H1 (cell line): Measurements from ENCODE around the gene ELP5. TPM values are rescaled to one million over a fixed set of nuclear protein-coding genes. Genes with fewer than 3 reads are reported as not detected.

Source experiments
- CTCF ChIA-PET: fragments of 300-600 bp; sonication (Branson Sonifier 250); formaldehyde crosslinking; loops from one replicate; lab custom pipeline; 2021; ENCODE audit not compliant: partially characterized antibody; lab: Charles Lee
- POLR2A ChIA-PET: fragments of 300-600 bp; sonication (Branson Sonifier 250); formaldehyde crosslinking; loops from one replicate; lab custom pipeline; 2021; ENCODE audit warnings: inconsistent platforms; ENCODE audit not compliant: partially characterized antibody; lab: Charles Lee
- DNase-seq, 2 experiments: peaks; one replicate each; pipeline versions ENCODE4 v3.0.0 to v3.0.0-alpha.2; 2010 to 2022; ENCODE audit warnings: low spot score in 2 of 2, low read depth in 1 of 2, mixed read lengths in 1 of 2
- FAIRE-seq: peaks from 2 replicates; lab custom pipeline; 2011; peaks lifted over from hg19 to GRCh38; lab: Jason Lieb, UNC
- H2AFZ ChIP-seq: 2 replicates; pipeline ENCODE4 v1.8.1; 2012; ENCODE audit warnings: low read length, inconsistent platforms
- H2AK5ac ChIP-seq: 2 replicates; pipeline ENCODE4 v1.6.1; 2013; ENCODE audit warnings: low read depth, low read length
- H2BK120ac ChIP-seq: replicated peaks from 2 replicates; pipeline ENCODE3; 2013; ENCODE audit warnings: low read depth, low read length, inconsistent platforms
- H2BK12ac ChIP-seq: 2 replicates; pipeline ENCODE4 v1.6.1; 2013; ENCODE audit warnings: low read depth, low read length
- H2BK15ac ChIP-seq: 2 replicates; pipeline ENCODE4 v1.6.1; 2013; ENCODE audit warnings: low read length
- H2BK20ac ChIP-seq: 2 replicates; pipeline ENCODE4 v1.6.1; 2013; ENCODE audit warnings: low read length
- H2BK5ac ChIP-seq: 2 replicates; pipeline ENCODE4 v1.6.1; 2013; ENCODE audit warnings: low read depth, low read length
- H3K14ac ChIP-seq: 2 replicates; pipeline ENCODE4 v1.6.1; 2013; ENCODE audit warnings: inconsistent platforms; ENCODE audit not compliant: insufficient read length
- H3K18ac ChIP-seq: 2 replicates; pipeline ENCODE4 v1.6.1; 2013; ENCODE audit warnings: low read length; ENCODE audit errors: extremely low read depth
- H3K23ac ChIP-seq: 2 replicates; pipeline ENCODE4 v1.6.1; 2013; ENCODE audit warnings: inconsistent platforms; ENCODE audit not compliant: insufficient read length
- H3K23me2 ChIP-seq: 2 replicates; pipeline ENCODE4 v1.6.1; 2013; ENCODE audit warnings: low read depth, low read length
- H3K27ac ChIP-seq: 2 replicates; pipeline ENCODE4 v1.6.1; 2011; ENCODE audit warnings: low read depth, low read length, inconsistent platforms
- H3K27me3 ChIP-seq, 4 experiments: replicated peaks in 1 of 4; 1 replicate in 1 of 4; 2 replicates in 3 of 4; pipeline versions ENCODE4 v1.6.1 to v1.8.1; 2011 to 2013; ENCODE audit warnings: low read length in 3 of 4, mild to moderate bottlenecking in 3 of 4, inconsistent platforms in 2 of 4, mixed read lengths in 2 of 4, moderate library complexity in 1 of 4; ENCODE audit not compliant: control insufficient read depth in 3 of 4, insufficient read depth in 3 of 4; ENCODE audit errors: extremely low read depth in 1 of 4
- H3K36me3 ChIP-seq, 4 experiments: 2 replicates each; pipeline versions ENCODE4 v1.6.1 to v1.8.1; 2011 to 2013; ENCODE audit warnings: mild to moderate bottlenecking in 4 of 4, low read length in 3 of 4, moderate library complexity in 2 of 4, control low read depth in 1 of 4, inconsistent platforms in 1 of 4; ENCODE audit not compliant: insufficient read depth in 4 of 4, control insufficient read depth in 2 of 4
- H3K4ac ChIP-seq: replicated peaks from 2 replicates; pipeline ENCODE3; 2013; ENCODE audit warnings: low read length, low read depth, mixed read lengths, inconsistent platforms; ENCODE audit not compliant: insufficient read length
- H3K4me1 ChIP-seq, 4 experiments: replicated peaks in 1 of 4; 1 replicate in 1 of 4; 2 replicates in 3 of 4; pipeline versions ENCODE4 v1.6.1 to v1.8.1; 2011 to 2013; ENCODE audit warnings: low read length in 3 of 4, inconsistent platforms in 2 of 4, mixed read lengths in 1 of 4; ENCODE audit not compliant: insufficient read depth in 4 of 4, control insufficient read depth in 3 of 4
- H3K4me2 ChIP-seq, 2 experiments: 2 replicates each; pipeline versions ENCODE4 v1.6.1 to v1.8.1; 2011 to 2013; ENCODE audit warnings: low read depth in 2 of 2, low read length in 2 of 2, control low read depth in 1 of 2, inconsistent platforms in 1 of 2, mild to moderate bottlenecking in 1 of 2; ENCODE audit not compliant: insufficient read depth in 1 of 2
- H3K4me3 ChIP-seq, 4 experiments: fragments of 200-600, 300-600 bp in 1 of 4; sonication (generic), shearing (Covaris generic), sonication (Bioruptor Twin) in 1 of 4; 2 replicates each; pipeline versions ENCODE4 v1.5.1 to v1.8.1; 2011 to 2016; ENCODE audit warnings: low read length in 4 of 4, low read depth in 3 of 4, control low read depth in 2 of 4, inconsistent platforms in 2 of 4, mild to moderate bottlenecking in 2 of 4, mixed read lengths in 1 of 4, moderate library complexity in 1 of 4; ENCODE audit not compliant: insufficient read depth in 2 of 4; ENCODE audit errors: extremely low read depth in 1 of 4
- H3K56ac ChIP-seq: replicated peaks from 2 replicates; pipeline ENCODE3; 2013; ENCODE audit warnings: low read depth, mild to moderate bottlenecking, mixed read lengths, low read length, inconsistent platforms; ENCODE audit not compliant: insufficient read length
- H3K79me1 ChIP-seq: 2 replicates; pipeline ENCODE4 v1.6.1; 2013; ENCODE audit warnings: low read depth, low read length, control low read depth
- H3K79me2 ChIP-seq, 2 experiments: 2 replicates each; pipeline versions ENCODE4 v1.6.1 to v1.8.1; 2012 to 2013; ENCODE audit warnings: low read length in 2 of 2, mild to moderate bottlenecking in 2 of 2, inconsistent platforms in 1 of 2; ENCODE audit not compliant: insufficient read depth in 2 of 2, control insufficient read depth in 1 of 2
- H3K9ac ChIP-seq, 4 experiments: replicated peaks in 1 of 4; 1 replicate in 1 of 4; 2 replicates in 3 of 4; pipeline versions ENCODE4 v1.6.1 to v1.8.1; 2011 to 2013; ENCODE audit warnings: low read depth in 3 of 4, low read length in 3 of 4, control low read depth in 2 of 4, mild to moderate bottlenecking in 2 of 4, moderate library complexity in 2 of 4, inconsistent platforms in 1 of 4; ENCODE audit errors: extremely low read depth in 1 of 4
- H3K9me3 ChIP-seq, 2 experiments: 2 replicates each; pipeline versions ENCODE4 v1.6.1 to v1.8.1; 2012 to 2013; ENCODE audit warnings: mild to moderate bottlenecking in 2 of 2, moderate library complexity in 2 of 2, control low read depth in 1 of 2, inconsistent platforms in 1 of 2, low read depth in 1 of 2, low read length in 1 of 2, mixed read lengths in 1 of 2; ENCODE audit not compliant: insufficient read depth in 2 of 2
- H4K20me1 ChIP-seq, 2 experiments: replicated peaks in 1 of 2; 2 replicates each; pipeline versions ENCODE3 to v1.8.1; 2011 to 2013; ENCODE audit warnings: inconsistent platforms in 2 of 2, low read length in 2 of 2, mild to moderate bottlenecking in 1 of 2; ENCODE audit not compliant: insufficient read depth in 2 of 2, control insufficient read depth in 1 of 2
- H4K5ac ChIP-seq: 2 replicates; pipeline ENCODE4 v1.6.1; 2013; ENCODE audit warnings: low read length, low read depth, mixed read lengths, inconsistent platforms; ENCODE audit not compliant: insufficient read length
- H4K8ac ChIP-seq: 2 replicates; pipeline ENCODE4 v1.8.0; 2013; ENCODE audit warnings: mild to moderate bottlenecking, moderate library complexity, low read length, inconsistent platforms; ENCODE audit not compliant: insufficient read depth; ENCODE audit errors: extremely low read depth
- H4K91ac ChIP-seq: replicated peaks from 2 replicates; pipeline ENCODE3; 2013; ENCODE audit warnings: low read length, mixed read lengths, inconsistent platforms; ENCODE audit not compliant: insufficient read length
- CTBP2 ChIP-seq: IDR thresholded peaks from 2 replicates; pipeline ENCODE4 v1.7.0; 2011; ENCODE audit warnings: borderline replicate concordance, mild to moderate bottlenecking, moderate library complexity, mixed read lengths, low read length; ENCODE audit not compliant: insufficient read depth, insufficient read length
- FOSL1 ChIP-seq: IDR thresholded peaks from 2 replicates; pipeline ENCODE4 v1.6.1; 2011; ENCODE audit warnings: mild to moderate bottlenecking, low read depth, low read length, moderate library complexity; ENCODE audit not compliant: insufficient read depth
- POLR2AphosphoS5 ChIP-seq: IDR thresholded peaks from 2 replicates; pipeline ENCODE4 v1.6.1; 2011; ENCODE audit warnings: low read depth, low read length
- RAD21 ChIP-seq, 2 experiments: IDR thresholded peaks in 1 of 2; conservative IDR thresholded peaks in 1 of 2; 2 replicates each; pipeline ENCODE4 v1.6.1; 2011; ENCODE audit warnings: low read depth in 2 of 2, low read length in 2 of 2, improper control_type of control experiment in 1 of 2, inconsistent platforms in 1 of 2, mild to moderate bottlenecking in 1 of 2, moderate library complexity in 1 of 2
- SIN3A ChIP-seq, 2 experiments: IDR thresholded peaks in 1 of 2; conservative IDR thresholded peaks in 1 of 2; 2 replicates each; pipeline ENCODE4 v1.6.1; 2011 to 2012; ENCODE audit warnings: low read length in 2 of 2, improper control_type of control experiment in 1 of 2, low read depth in 1 of 2, mild to moderate bottlenecking in 1 of 2
- SP2 ChIP-seq: IDR thresholded peaks from 2 replicates; pipeline ENCODE4 v1.6.1; 2012; ENCODE audit warnings: mild to moderate bottlenecking, low read length, inconsistent platforms
- TBP ChIP-seq: IDR thresholded peaks from 2 replicates; pipeline ENCODE4 v1.6.1; 2011; ENCODE audit warnings: low read depth, low read length, improper control_type of control experiment
- WGBS, 2 experiments: shearing (Covaris generic) in 1 of 2; methylation state at CpG; one replicate each; pipeline versions ENCODE4 v1.1.6 to v1.1.7; 2013 to 2015; ENCODE audit warnings: low lambda C conversion rate in 2 of 2, mixed read lengths in 2 of 2, inconsistent platforms in 1 of 2, low coverage in 1 of 2, missing lambda C conversion rate in 1 of 2; ENCODE audit not compliant: insufficient replicate concordance in 2 of 2, insufficient coverage in 1 of 2, insufficient read length in 1 of 2; ENCODE audit errors: extremely low coverage in 1 of 2, missing lambda C conversion rate in 1 of 2; 5-methylcytosine and 5-hydroxymethylcytosine counted together
- polyA plus RNA-seq, 7 experiments: library from polyadenylated mRNA; depleted of rRNA in 3 of 7; stranded (reverse) in 5 of 7; unstranded in 2 of 7; fragments of >200 nt in 5 of 7; fragments of 200-250 nt in 2 of 7; gene quantifications; 1 replicate in 5 of 7; 2 replicates in 1 of 7; 4 replicates in 1 of 7; pipeline versions ENCODE4 v1.2.1 to v1.2.3, GENCODE V29; 2011 to 2013; ENCODE audit warnings: missing spikeins in 2 of 7, mixed read lengths in 2 of 7
- total RNA-seq: library from RNA; stranded (reverse); fragmentation: NEBNext Ultra II Directional; extraction: Animal tissue kit (Norgen Biotek cat#: 25700); gene quantifications from 2 replicates; pipeline ENCODE4 v1.2.1, GENCODE V29; 2021

ELP5 gene
- total and polyA plus RNA-seq, 2 of the 8 experiments (the other 6 are each of a cell fraction or from before 2014, with no cell fraction given): 75.4 to 107 TPM

DNA sequence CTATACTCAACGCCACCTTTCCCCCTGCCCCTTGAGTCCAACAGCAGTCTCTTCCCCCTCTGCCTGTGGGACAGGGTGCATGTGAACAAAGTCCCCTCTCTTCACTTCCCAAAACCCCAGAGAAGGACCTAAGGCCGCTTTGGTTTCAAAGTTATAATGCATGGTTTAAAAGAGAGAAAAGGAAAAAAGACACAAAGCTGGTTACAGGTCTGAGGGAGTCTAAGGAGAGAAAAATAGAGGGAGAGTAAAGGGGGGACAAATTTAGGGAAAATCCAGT is 8.6 kb upstream of the ELP5 start:
- Histone ChIP-seq H2AFZ (no peak overlapping the region), H4K5ac (no peak overlapping the region), H2BK5ac (peak overlapping the region; percentile 61; the same call in 1 of the 2 replicates), H3K9ac (peak overlapping the region in 3 of 4 experiments; percentile 42 to 94 (median 85); a peak in 4 of 7 replicates), H3K27me3 (no peaks in the 10 kb centered on the region), H2BK12ac (no peak overlapping the region), H2BK20ac (no peak overlapping the region), H3K9me3 (no peaks in the 10 kb centered on the region), H2BK120ac (no peak overlapping the region), H3K79me1 (peaks cover 4% of the 10 kb centered on the region; the same call in 1 of the 2 replicates), H2AK5ac (peak overlapping the region; percentile 45; the same call in 1 of the 2 replicates), H3K4ac (peak overlapping the region; percentile 57), H4K91ac (no peak overlapping the region), H4K20me1 (peaks cover 0 to 2% of the 10 kb centered on the region in 2 experiments), H3K4me3 (peak overlapping the region; percentile 73 to 90 (median 84); a peak in 7 of 8 replicates), H3K4me2 (peak overlapping the region; percentile 92 to 93), H3K23me2 (peaks cover 18% of the 10 kb centered on the region), H3K23ac (no peak overlapping the region), H3K36me3 (peaks cover 9 to 39% (median 23%) of the 10 kb centered on the region in 4 experiments; a peak in 6 of 8 replicates), H3K56ac (no peak overlapping the region), H4K8ac (no peak overlapping the region; the same call in 1 of the 2 replicates), H3K79me2 (peaks cover 0 to 43% of the 10 kb centered on the region in 2 experiments; a peak in 2 of 4 replicates), H2BK15ac (no peak overlapping the region), H3K27ac (no peak overlapping the region), H3K14ac (no peak overlapping the region), H3K4me1 (peaks cover 5 to 13% (median 6%) of the 10 kb centered on the region in 4 experiments; a peak in 6 of 7 replicates), H3K18ac (no peak overlapping the region)
- TF ChIP-seq SIN3A (conservative IDR thresholded peaks at IDR 0.05 in 1 of 2, IDR thresholded peaks at IDR 0.05 in 1 of 2; ENCODE audit: low read depth in 1 of 2, low read length in 2 of 2) (no peak), RAD21 (IDR thresholded peaks at IDR 0.05 in 1 of 2, conservative IDR thresholded peaks at IDR 0.05 in 1 of 2; ENCODE audit: low read depth in 2 of 2, low read length in 2 of 2) (no peak), SP2 (no peak), FOSL1 (no peak), TBP (no peak), CTBP2 (no peak), POLR2AphosphoS5 (no peak)
- 70% methylated on average over 2 of the region's 2 CpGs; no CpG with 5 or more reads in 1 of the 2 experiments for WGBS, 2 experiments
- FAIRE-seq (no peak), DNase-seq (no peak)
- ChIA-PET CTCF (interaction anchor here (0.8 to 4.1 kb wide), 3 partner anchors 11 to 106 kb away, joined by 3 to 27 read pairs (median 3); partner anchors contain the start of gene ACADVL), POLR2A (interaction anchor here (1.2 to 19.7 kb wide), 12 partner anchors 5 to 345 kb away, joined by 3 to 386 read pairs (median 12); partner anchors contain the start of genes ACADVL, CLDN7, CTDNEP1 and DLG4)
